HUES48 (cell line): Measurements from ENCODE around the gene STOML1.
"Not testable (repeated sequence)": the region's sequence is repeated elsewhere in the genome, so short reads cannot be mapped to it uniquely, and the experiment has no call there.

Experiments used
- H3K27ac ChIP-seq: one replicate; pipeline ENCODE4 v1.7.0; 2013; ENCODE audit warnings: low read depth, low read length, inconsistent platforms
- H3K27me3 ChIP-seq: 2 replicates; pipeline ENCODE4 v1.6.1; 2013; ENCODE audit warnings: mild to moderate bottlenecking, low read length; ENCODE audit not compliant: control insufficient read depth, insufficient read depth
- H3K36me3 ChIP-seq: 2 replicates; pipeline ENCODE4 v1.6.1; 2013; ENCODE audit warnings: low read length; ENCODE audit not compliant: control insufficient read depth, insufficient read depth
- H3K4me1 ChIP-seq: 2 replicates; pipeline ENCODE4 v1.6.1; 2013; ENCODE audit warnings: mild to moderate bottlenecking, low read length; ENCODE audit not compliant: control insufficient read depth, insufficient read depth
- H3K4me3 ChIP-seq: 2 replicates; pipeline ENCODE4 v1.5.1; 2013; ENCODE audit warnings: mild to moderate bottlenecking, low read depth, low read length
- H3K9ac ChIP-seq: 2 replicates; pipeline ENCODE4 v1.6.1; 2013; ENCODE audit warnings: mild to moderate bottlenecking, low read depth, low read length, moderate library complexity
- H3K9me3 ChIP-seq: 2 replicates; pipeline ENCODE4 v1.6.1; 2013; ENCODE audit warnings: low read length; ENCODE audit not compliant: control insufficient read depth, insufficient read depth

STOML1 gene

DNA sequence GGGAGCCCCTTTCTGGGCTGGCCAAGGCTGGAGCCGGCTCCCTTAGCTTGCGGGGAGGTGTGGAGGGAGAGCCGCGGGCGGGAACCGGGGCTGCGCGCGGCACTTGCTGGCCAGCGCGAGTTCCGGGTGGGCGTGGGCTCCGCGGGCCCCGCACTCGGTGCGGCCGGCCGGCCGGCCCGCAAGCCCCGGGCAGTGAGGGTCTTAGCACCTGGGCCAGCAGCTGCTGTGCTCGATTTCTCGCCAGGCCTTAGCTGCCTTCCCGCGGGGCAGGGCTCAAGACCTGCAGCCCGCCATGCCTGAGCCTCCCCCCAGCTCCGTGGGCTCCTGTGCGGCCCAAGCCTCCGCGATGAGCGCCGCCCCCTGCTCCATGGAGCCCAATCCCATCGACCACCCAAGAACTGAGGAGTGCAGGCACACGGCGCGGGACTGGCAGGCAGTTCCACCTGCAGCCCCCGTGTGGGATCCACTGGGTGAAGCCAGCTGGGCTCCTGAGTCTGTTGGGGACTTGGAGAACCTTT is 18.4 kb downstream of the STOML1 start:
- H3K4me3 ChIP-seq, H3K27ac ChIP-seq, H3K27me3 ChIP-seq, H3K9ac ChIP-seq, H3K36me3 ChIP-seq, H3K4me1 ChIP-seq, H3K9me3 ChIP-seq: not testable (repeated sequence)

- Histone ChIP-seq H3K9ac (no peak overlapping the region), H3K27me3 (0 out of 2 replicates have a peak, but pooled peaks cover 5% of the 10 kb centered on the region), H3K4me3 (peak overlapping the region; percentile 35; the same call in 1 of the 2 replicates), H3K36me3 (no peaks in the 10 kb centered on the region), H3K9me3 (no peaks in the 10 kb centered on the region), H3K4me1 (peaks cover 9% of the 10 kb centered on the region), H3K27ac (no peak overlapping the region)
These were observed 19.0 kb downstream of the STOML1 start for GRCh38 chr15:73972984-73973682.

GRCh38 chr15:73969151-73969759 is 22.8 kb downstream of the STOML1 start:
- Histone ChIP-seq H3K9ac (no peak overlapping the region), H3K27me3 (0 out of 2 replicates have a peak, but pooled peaks cover 5% of the 10 kb centered on the region), H3K27ac (no peak overlapping the region)

DNA sequence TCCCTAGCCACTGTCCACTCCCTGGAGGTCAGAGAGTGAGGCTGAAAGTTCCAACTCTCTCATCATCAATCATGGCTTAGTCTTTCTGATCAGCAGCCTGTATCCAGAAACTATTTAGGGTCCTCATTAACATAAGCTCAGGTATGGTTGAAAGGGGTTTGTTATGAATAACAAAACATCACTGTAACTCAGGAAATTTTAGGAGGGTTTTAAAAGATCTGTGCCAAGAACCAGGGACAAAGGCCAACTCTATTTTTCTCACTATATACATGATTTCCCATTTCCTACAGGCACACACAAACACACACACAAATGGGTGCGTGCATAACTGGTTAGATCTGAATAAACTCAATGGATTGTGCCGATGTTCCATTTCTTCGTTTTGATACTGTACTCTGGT is 23.6 kb downstream of the STOML1 start:
- Histone ChIP-seq H3K36me3 (no peaks in the 10 kb centered on the region), H3K9ac (no peak overlapping the region), H3K27me3 (0 out of 2 replicates have a peak, but pooled peaks cover 5% of the 10 kb centered on the region), H3K4me1 (peaks cover 27% of the 10 kb centered on the region), H3K4me3 (no peak overlapping the region), H3K27ac (no peak overlapping the region), H3K9me3 (no peaks in the 10 kb centered on the region)

More at GRCh38 chr15:73969151-73969759, 22.8 kb downstream of the STOML1 start:
- Histone ChIP-seq H3K4me1 (peaks cover 27% of the 10 kb centered on the region), H3K4me3 (no peak overlapping the region), H3K9me3 (no peaks in the 10 kb centered on the region), H3K36me3 (no peaks in the 10 kb centered on the region)

- Histone ChIP-seq H3K4me1 (peaks cover 22% of the 10 kb centered on the region), H3K9ac (no peak overlapping the region), H3K9me3 (no peaks in the 10 kb centered on the region), H3K36me3 (no peaks in the 10 kb centered on the region), H3K4me3 (no peak overlapping the region), H3K27me3 (no peaks in the 10 kb centered on the region), H3K27ac (no peak overlapping the region)
These were observed 26.4 kb downstream of the STOML1 start for GRCh38 chr15:73965758-73966113.

DNA sequence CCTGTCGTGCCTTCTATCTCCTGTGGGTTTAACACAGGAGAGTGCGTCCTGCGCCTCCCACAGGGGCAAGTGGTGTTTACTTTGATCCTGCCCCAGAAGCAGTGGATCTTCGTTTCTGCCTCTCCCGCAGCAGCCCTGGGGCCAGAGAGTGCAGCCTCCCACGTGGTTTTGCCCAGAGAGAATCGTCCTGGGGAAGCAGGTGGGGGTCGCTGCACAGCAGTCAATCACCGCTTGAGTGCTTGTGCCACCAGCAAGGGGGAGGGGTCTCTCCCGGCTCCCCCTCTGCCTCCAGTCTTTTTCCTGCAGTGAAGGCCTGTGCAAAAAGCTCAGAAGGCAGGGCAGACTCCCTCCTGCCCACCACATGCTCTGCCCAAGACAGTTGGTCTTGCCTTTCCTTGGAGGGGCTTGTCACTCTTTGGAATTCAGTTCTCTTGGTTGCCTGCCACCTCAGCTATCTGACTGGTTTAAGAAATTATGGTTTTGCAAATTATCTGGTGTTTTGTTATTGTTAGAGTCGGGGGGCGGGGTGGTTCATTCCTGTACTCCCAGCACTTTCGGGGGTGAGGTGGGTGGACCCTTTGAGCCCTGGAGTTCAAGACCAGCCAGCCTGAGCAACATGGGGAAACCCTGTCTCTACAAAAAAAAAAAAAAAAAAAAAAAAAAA is 26.9 kb downstream of the STOML1 start:
- H3K4me3 ChIP-seq: no peak overlapping the region
- no peaks in the 10 kb centered on the region for H3K36me3 ChIP-seq
- H3K9ac ChIP-seq: 0 out of 2 replicates have a peak overlapping the region, but pooled peaks have one; percentile 33
- peaks cover 22% of the 10 kb centered on the region for H3K4me1 ChIP-seq
- no peaks in the 10 kb centered on the region for H3K27me3 ChIP-seq
- H3K27ac ChIP-seq: peak overlapping the region; percentile 58
- no peaks in the 10 kb centered on the region for H3K9me3 ChIP-seq

GRCh38 chr15:73964736-73965093 is 27.4 kb downstream of the STOML1 start:
- H3K4me1 ChIP-seq: peaks cover 22% of the 10 kb centered on the region
- no peaks in the 10 kb centered on the region for H3K27me3 ChIP-seq
- peak overlapping the region; percentile 58 for H3K27ac ChIP-seq
- 0 out of 2 replicates have a peak overlapping the region, but pooled peaks have one; percentile 33 for H3K9ac ChIP-seq
- H3K4me3 ChIP-seq: no peak overlapping the region
- no peaks in the 10 kb centered on the region for H3K9me3 ChIP-seq
- H3K36me3 ChIP-seq: no peaks in the 10 kb centered on the region

DNA sequence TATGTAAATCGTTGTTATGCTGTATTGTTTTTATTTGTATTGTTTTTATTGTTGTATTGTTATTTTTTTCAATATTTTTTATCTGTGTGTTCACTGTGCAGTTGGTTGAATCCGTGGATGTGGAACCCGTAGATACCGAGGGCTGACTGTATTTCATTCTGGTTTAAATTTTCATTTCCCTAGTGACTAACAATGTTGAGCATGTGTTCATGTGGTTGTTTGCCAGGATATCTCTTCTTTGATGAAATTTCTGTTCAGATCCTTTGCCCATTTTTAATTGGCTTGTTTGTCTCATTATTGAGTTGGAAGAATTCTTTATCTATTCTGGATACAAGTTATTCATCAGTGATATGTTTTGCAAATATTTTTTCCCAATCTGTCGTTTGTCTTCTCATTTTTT is 29.7 kb downstream of the STOML1 start:
- no peaks in the 10 kb centered on the region for H3K9me3 ChIP-seq
- peaks cover 18% of the 10 kb centered on the region for H3K4me1 ChIP-seq
- H3K9ac ChIP-seq: no peak overlapping the region

GRCh38 chr15:73960472-73961070 is 31.5 kb downstream of the STOML1 start:
- H3K27me3 ChIP-seq, H3K36me3 ChIP-seq, H3K4me1 ChIP-seq, H3K9me3 ChIP-seq, H3K9ac ChIP-seq, H3K27ac ChIP-seq, H3K4me3 ChIP-seq: not testable (repeated sequence)

More for the DNA sequence above, 29.7 kb downstream of the STOML1 start:
- Histone ChIP-seq H3K4me3 (no peak overlapping the region), H3K27ac (no peak overlapping the region), H3K36me3 (no peaks in the 10 kb centered on the region), H3K27me3 (no peaks in the 10 kb centered on the region)

DNA sequence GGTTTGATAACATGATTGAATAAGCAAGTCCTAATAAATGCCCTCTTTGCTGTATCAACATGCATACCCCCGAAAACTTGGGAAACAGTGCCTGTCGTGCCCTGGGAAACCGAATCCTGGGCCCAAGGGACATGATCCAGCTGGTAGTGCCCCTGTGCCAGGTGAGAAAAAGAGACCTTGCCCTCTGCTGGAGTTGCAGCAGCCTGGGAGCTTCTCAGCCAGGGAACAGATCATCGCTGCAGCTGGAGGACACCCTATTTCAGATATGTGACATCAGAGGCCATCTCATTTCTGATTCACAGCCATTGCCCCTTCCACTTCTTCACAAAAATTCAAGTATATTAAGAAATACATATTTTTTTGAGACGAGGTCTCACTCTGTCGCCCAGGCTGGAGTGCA is 32.3 kb downstream of the STOML1 start:
- Histone ChIP-seq H3K27ac (no peak overlapping the region), H3K9me3 (no peaks in the 10 kb centered on the region), H3K4me1 (peaks cover under 1% of the 10 kb centered on the region; the same call in 1 of the 2 replicates), H3K36me3 (no peaks in the 10 kb centered on the region), H3K27me3 (no peaks in the 10 kb centered on the region), H3K9ac (no peak overlapping the region), H3K4me3 (no peak overlapping the region)
